ENCODE results near the gene SP1.
"Not testable (repeated sequence)": the region's sequence is repeated elsewhere in the genome, so short reads cannot be mapped to it uniquely, and the experiment has no call there.

SP1 gene

DNA sequence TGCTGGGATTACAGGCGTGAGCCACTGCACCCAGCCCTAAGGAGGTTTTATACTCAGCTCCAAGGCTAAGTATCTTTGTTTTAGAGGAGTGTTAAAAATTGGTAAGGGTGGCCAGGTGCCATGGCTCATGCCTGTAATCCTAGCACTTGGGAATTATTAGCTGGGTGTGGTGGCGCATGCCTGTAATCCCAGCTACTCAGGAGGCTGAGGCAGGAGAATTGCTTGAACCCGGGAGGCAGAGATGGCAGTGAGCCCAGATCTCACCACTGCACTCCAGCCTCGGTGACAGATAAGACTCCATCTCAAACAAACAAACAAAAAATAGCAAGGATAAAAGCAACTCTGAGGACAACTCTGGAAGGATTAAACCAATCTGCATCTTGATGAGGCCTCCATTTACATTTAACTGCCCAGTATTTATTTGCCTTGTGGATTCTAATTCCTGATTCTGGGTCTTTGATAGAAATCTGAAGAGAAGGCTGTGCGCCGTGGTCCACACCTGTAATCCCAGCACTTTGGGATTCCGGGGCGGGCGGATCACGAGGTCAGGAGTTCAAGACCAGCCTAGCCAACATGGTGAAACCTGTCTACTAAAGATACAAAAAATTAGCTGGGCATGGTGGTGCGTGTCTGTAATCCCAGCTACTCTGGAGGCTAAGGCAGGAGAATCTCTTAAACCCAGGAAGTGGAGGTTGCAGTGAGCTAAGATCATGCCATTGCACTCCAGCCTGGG lies 64.8 kb downstream of the SP1 start:
- not testable (repeated sequence) for DNase-seq (ENCODE audit: low read depth in 1 of 2, low spot score in 1 of 2)

DNA sequence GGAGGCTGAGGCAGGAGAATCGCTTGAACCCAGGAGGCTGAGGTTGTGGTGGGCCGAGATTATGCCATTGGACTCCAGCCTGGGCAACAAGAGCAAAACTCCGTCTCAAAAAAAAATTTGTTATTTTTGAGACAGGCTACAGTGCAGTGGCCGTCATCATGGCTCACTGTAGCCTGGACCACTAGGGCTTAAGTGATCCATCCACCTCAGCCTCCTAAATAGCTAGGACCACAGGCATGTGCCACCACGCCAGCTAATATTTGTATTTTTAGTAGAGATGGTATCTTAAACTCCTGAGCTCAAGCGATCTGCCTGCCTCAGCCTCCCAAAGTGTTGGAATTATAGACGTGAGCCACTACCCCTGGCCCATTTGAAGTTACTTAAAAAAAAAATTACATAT lies 71.0 kb downstream of the SP1 start:
- no peak for DNase-seq (ENCODE audit: low read depth in 1 of 2, low spot score in 1 of 2)

DNA sequence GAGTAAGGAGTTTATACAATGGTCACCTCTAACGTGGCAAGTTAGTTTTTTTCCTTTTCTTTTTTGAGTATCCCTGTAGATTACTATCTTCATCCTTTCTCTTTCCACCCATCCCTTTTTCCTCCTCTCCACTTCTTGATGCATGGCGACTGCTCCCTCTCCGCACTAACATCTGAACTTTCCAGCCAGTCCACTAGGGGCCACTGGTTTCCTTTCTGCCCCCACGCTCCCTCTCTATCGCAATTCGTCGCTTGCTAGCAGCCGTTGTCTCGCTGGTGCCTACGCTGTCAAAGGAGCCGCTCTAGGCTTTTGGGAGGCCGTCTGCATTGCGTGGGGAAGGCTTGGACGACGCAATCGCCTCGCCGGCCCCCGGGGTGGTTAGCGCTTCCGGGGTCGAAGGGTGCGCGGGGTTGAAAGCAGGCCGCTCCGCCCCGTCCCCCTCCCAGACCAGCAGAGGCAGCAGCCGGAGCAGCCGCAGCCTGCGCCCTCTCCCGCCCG lies 71.7 kb downstream of the SP1 start, which contains the start of gene PCBP2:
Gene PCBP2, plus strand, starts transcription at position 442 of the 498 bp plus-strand sequence. CDS start 2,699 bp downstream, outside the sequence.
- peak; percentile 92 to 97 for DNase-seq (ENCODE audit: low read depth in 1 of 2, low spot score in 1 of 2)

DNA sequence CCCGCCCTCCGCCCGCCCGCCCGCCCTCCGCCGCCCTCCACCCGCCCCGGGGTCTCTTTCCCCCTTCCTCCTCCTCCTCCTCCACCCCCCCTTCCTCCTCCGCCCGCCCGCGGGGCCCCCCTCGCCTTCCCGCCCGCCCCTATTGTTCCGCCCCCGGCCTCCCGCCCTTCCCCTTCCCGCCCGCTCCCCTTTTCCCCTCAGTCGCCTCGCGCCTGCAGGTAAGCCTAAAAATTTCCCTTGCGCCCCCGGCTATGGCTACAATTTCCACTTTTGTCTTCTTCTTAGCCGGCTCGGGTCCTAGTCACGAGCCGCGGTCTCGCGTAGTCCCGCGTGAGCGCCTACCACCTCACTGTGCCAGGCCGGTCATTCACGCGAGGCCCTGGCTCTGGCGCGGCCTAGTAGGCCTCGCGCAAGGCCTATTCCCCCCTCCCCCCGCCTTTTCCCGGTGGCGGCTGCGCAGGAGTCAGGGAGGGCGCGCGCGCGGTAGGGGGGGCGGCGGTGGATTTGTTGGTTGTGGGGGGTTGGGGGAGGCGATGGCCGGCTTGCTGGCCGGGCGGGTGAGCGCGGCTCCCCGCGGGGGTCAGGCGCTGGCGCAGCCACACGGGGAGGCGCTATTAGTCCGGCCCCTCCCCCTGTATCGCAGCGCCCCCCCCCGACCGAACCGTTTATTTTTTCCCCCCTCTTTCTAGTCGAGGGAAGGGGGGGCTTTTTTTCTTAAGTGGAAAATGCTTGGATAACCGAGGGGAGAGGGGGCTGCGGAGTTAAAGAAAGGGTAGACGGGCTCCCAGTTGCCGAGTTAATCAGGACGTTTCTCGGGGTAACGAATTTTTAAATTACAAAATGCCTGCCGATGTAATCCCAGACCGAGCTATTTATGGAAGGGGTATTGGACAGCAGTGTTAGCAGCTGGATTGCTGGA lies 72.4 kb downstream of the SP1 start:
- peak; percentile 69 to 70 for DNase-seq (ENCODE audit: low read depth in 1 of 2, low spot score in 1 of 2)

DNA sequence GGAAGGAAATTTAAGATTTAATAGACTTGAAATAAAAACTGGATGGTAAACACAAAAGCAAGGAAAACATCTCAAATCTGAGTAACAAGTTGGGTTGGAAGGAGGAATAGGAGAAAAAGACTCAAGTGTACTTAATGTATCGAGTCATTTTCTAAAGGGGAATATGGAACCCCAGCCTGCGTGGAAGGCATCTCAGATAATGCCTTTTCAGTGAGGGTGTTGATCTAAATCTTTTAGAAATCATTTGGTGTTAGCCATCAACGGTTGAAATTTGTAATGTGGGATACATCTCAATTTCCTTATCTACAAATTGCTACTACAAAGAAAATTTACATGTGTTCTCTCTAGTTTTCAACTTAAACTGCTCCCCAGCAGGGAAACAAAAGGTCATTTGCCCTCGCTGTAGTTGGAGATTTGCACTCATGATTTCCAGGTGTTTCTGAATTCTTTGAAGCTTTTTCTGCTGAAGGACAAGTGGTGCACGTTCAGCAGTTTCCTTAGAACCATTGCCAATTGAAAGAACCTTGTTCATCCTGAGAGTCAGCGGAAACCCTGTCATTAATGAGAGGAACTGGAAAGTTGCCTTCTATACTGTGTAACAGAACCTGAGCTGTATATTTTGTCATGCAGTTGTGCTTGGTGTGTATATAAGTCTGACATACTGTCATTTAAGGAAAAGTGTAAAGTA lies 74.1 kb downstream of the SP1 start:
- DNase-seq (ENCODE audit: low read depth in 1 of 2, low spot score in 1 of 2), result no peak

DNA sequence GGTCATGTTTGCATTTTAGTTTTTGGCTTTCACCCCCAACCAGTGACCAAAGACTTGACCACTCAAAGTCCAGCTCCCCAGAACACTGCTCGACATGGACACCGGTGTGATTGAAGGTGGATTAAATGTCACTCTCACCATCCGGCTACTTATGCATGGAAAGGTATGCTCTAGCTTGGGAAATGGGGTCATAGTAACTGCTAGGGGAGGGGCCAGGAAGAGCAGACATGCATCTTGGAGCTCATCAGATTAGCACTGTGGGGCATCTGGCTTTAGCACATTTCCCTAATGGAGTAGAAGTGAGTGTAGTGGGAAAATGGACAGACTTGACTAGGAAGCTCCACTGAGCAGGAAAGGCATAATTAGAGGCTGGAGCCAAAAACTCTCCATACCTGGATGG lies 74.7 kb downstream of the SP1 start:
- no peak for DNase-seq (ENCODE audit: low read depth in 1 of 2, low spot score in 1 of 2)

DNA sequence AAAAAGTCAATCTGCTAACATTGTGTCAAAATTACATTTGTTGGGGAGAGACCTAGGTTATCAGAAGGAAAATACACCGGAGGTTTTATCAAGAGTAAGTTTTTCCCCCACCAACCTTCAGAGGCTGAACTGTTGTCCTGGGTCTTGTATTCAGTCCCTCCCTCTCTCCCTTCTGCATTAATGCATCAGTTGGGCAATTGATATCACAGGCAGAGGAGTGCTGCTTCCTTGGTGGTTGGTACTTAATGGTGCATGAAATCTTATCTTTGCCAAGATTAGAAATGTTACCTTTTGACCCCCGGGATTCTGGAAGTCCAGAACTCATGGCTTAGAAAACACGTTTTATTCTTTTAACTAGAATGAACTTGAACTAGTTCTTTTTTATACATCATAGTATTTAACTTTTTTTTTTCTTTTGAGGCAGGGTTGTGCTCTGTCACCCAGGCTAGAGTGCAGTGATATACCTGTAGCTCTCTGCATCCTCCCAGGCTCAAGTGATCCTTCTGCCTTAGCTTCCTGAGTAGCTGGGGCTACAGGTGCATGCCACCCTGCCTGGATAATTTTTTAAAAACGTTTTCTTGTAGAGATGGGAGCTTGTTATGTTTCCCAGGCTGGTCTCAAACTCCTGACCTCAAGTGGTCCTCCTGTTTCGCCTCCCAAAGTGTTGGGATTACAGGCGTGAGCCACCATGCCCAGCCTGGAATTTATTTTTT lies 76.8 kb downstream of the SP1 start:
- DNase-seq (ENCODE audit: low read depth in 1 of 2, low spot score in 1 of 2), result no peak

DNA sequence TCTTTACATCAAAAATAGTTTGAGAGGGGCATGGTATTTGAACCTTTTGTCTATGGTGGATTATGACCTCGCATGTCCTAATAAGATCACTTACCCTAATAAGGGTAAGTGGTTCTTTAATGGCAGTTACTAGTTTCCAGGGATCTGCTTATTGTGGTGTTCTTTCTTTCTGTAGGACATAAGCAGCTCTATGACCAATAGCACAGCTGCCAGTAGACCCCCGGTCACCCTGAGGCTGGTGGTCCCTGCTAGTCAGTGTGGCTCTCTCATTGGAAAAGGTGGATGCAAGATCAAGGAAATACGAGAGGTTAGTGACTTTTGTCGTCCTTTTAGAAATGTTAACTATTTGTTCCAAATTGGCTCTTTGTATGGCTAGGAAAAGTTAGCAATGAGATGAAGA lies 79.1 kb downstream of the SP1 start:
- DNase-seq (ENCODE audit: low read depth in 1 of 2, low spot score in 1 of 2), result no peak

DNA sequence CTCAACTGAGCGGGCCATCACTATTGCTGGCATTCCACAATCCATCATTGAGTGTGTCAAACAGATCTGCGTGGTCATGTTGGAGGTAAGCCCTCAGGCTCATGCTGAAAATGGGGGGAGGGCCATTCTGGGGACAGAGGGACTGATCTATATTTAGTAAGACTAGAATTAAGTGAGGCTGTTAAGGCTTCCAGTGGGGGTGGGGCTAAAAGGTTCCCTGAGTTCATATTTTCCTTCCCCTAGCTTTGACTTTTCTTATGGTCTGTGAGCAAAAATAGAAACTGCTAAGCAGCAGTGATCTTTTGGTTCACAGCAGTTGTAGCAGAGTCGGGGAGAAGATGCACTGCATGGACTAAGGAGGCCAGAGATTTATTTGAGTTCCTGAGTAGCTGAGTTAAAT lies 81.1 kb downstream of the SP1 start:
- no peak for DNase-seq (ENCODE audit: low read depth in 1 of 2, low spot score in 1 of 2)

DNA sequence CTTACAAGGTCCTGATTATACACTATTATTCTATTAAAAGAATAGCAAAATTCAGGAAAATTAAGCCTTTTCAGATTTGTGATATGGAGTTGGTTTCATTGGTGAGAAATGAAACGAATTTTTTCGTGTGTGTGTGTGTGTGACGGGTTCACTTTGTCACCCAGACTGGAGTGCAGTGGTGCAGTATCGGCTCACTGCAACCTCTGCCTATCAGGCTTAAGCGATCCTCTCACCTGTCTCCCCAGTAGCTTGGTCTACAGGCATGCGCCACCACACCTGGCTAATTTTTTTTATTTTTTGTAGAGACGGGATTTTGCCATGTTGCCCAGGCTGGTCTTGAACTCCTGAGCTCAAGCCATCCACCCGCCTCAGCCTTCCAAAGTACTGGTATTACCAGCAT lies 81.6 kb downstream of the SP1 start:
- DNase-seq (ENCODE audit: low read depth in 1 of 2, low spot score in 1 of 2), result no peak

DNA sequence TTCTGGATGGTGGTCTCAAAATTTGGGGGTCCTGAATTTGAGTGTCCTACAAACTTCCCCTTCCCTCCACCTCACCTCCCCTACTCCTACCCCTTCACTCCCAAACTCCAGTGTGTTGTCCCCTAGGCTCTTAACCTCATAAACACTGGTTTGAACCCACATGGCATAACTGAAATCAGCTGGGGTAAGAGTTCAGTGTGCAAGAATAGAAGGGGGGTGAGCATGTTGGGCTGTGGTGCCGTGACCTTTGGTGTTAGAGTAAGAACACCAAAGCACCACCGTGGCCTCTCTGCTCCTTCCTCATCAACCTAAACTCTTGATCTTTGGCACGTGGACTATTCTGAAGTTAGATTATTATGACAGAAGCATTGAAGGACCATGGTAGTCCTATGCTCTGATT lies 83.0 kb downstream of the SP1 start:
- no peak for DNase-seq (ENCODE audit: low read depth in 1 of 2, low spot score in 1 of 2)

DNA sequence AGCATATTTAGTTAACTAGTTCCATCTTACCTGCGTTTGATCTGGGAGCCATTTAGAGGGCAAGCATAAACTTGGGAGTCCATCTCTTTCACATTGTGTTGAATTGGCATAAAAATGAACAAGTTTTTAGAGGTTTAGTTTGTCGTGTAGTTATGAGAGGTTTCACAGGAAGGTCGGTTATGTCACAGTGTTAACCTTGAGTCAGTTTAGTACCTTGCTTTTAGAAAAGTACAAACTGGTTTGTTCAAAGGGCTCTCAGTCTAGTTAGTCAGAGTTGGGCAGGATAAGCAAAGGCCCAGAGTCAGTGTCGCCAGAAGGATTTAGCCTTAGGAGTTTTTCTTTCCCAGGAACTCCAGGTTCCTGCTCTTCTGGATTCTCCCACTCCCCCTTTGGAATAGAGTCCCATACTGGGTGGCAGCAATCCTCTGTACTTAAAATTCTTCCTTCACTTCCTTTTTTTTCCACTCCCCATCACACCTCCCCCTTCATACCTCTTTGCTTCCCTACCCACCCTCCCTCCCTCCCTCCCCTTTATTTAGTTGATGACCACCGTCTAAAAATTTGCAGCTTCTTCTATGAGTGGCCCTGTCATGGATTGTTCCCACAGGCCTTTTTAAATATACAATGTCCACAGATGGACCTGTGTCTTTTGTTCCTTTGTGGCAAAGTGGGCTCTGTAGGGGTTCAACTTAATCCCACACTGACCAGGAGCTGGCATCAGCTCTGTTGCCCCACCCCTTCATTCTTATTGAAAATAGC lies 84.0 kb downstream of the SP1 start:
- DNase-seq (ENCODE audit: low read depth in 1 of 2, low spot score in 1 of 2), result no peak

DNA sequence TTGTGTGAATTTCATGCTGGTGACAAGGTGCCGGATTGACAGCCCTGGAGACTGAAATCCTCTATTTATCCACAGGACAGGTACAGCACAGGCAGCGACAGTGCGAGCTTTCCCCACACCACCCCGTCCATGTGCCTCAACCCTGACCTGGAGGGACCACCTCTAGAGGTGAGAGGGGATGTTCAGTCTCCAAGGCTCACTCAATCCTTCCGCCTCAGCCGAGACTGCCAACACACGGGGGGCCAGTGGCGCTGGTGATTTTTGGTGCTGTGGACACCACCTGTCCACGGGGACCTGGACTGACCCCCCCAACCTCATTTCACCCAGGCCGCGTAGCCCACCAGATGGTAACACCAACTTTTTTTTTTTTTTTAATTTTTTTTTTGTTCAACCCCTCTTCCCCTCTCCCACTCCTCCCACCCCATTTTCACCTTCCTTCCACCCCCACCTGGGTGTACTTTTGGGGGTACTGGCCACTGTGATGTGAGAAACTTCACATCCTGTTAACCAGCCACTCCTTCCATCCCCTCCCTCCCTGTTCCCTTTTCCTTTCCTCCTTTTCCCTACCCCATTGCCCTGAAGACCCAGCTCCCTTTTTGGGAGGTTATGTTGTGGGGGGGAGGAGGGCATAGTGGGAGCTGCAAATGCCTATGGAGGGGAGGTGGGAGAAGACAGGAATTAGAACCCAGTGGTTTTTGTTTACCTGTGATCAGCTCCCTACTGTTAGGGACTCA lies 84.9 kb downstream of the SP1 start:
- DNase-seq (ENCODE audit: low read depth in 1 of 2, low spot score in 1 of 2), result no peak

DNA sequence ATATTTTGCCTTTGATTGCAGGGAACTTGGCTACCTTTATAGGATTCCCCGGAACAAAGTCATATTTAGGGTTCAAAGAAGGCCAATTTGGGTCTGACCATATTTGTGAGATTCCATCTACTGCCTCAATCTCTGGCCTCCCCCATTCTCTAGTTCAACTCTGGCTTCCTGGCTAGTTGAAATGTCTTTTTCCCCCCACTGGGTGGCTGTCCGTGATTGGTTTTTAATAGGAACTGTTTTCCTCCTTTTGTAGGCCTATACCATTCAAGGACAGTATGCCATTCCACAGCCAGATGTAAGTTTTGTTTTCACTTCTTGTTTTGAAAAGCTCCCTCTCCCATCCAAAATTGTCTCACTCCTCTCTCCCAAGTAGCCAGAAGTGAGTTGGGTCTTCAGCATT lies 85.7 kb downstream of the SP1 start:
- no peak for DNase-seq (ENCODE audit: low read depth in 1 of 2, low spot score in 1 of 2)
